CD14-positive monocyte (primary cell): Measurements from ENCODE around the gene NTN5. TPM values are rescaled to one million over a fixed set of nuclear protein-coding genes. Genes with fewer than 3 reads are reported as not detected.

ENCODE experiments used
- DNase-seq, 3 donors: peaks; one replicate each; pipeline ENCODE4 v3.0.0-alpha.2; 2011 to 2022
- H2AFZ ChIP-seq: 2 replicates; pipeline ENCODE4 v1.6.0; 2012; ENCODE audit warnings: mild to moderate bottlenecking, low read depth, low read length, inconsistent platforms; ENCODE audit not compliant: insufficient read depth, poor library complexity, severe bottlenecking
- H3K27ac ChIP-seq, 2 donors: 1 replicate in 1 of 2; 2 replicates in 1 of 2; pipeline ENCODE4 v1.5.1; 2012 to 2013; ENCODE audit warnings: low read length in 2 of 2, control low read depth in 1 of 2, inconsistent platforms in 1 of 2, low read depth in 1 of 2, mild to moderate bottlenecking in 1 of 2
- H3K27me3 ChIP-seq, 2 donors: one replicate each; pipeline versions ENCODE4 v1.6.0 to v1.6.1; 2011 to 2013; ENCODE audit warnings: low read length in 2 of 2; ENCODE audit not compliant: control insufficient read depth in 2 of 2, insufficient read depth in 2 of 2
- H3K36me3 ChIP-seq, 2 donors: replicated peaks in 1 of 2; 1 replicate in 1 of 2; 2 replicates in 1 of 2; pipeline versions ENCODE4 v1.5.1 to v1.6.1; 2012 to 2013; ENCODE audit warnings: low read length in 2 of 2, control low read depth in 1 of 2, inconsistent platforms in 1 of 2, mild to moderate bottlenecking in 1 of 2; ENCODE audit not compliant: insufficient read depth in 2 of 2, control insufficient read depth in 1 of 2
- H3K4me1 ChIP-seq, 2 donors: 1 replicate in 1 of 2; 2 replicates in 1 of 2; pipeline versions ENCODE4 v1.5.1 to v1.6.1; 2012 to 2013; ENCODE audit warnings: low read length in 2 of 2, control low read depth in 1 of 2, inconsistent platforms in 1 of 2, mild to moderate bottlenecking in 1 of 2, moderate library complexity in 1 of 2; ENCODE audit not compliant: insufficient read depth in 2 of 2, control insufficient read depth in 1 of 2
- H3K4me2 ChIP-seq: replicated peaks from 2 replicates; pipeline ENCODE3; 2012; ENCODE audit warnings: low read length, moderate library complexity, mild to moderate bottlenecking; ENCODE audit not compliant: poor library complexity, severe bottlenecking; ENCODE audit errors: extremely low read depth
- H3K4me3 ChIP-seq, 3 experiments: fragments of 200-600 bp in 1 of 3; sonication (generic) in 1 of 3; replicated peaks in 1 of 3; 1 replicate in 2 of 3; 2 replicates in 1 of 3; pipeline ENCODE4 v1.5.1; 2011 to 2013; ENCODE audit warnings: low read length in 3 of 3, mild to moderate bottlenecking in 3 of 3, control low read depth in 2 of 3, low read depth in 2 of 3, inconsistent platforms in 1 of 3, moderate library complexity in 1 of 3
- H3K79me2 ChIP-seq: 2 replicates; pipeline ENCODE4 v1.6.0; 2012; ENCODE audit warnings: mild to moderate bottlenecking, control low read depth, inconsistent platforms, low read length, moderate library complexity; ENCODE audit not compliant: insufficient read depth
- H3K9ac ChIP-seq: 2 replicates; pipeline ENCODE4 v1.6.0; 2017; ENCODE audit warnings: low read length, mild to moderate bottlenecking; ENCODE audit not compliant: insufficient read depth, poor library complexity, severe bottlenecking
- H3K9me3 ChIP-seq, 2 donors: replicated peaks in 1 of 2; 1 replicate in 1 of 2; 2 replicates in 1 of 2; pipeline versions ENCODE4 v1.5.1 to v1.6.1; 2012 to 2013; ENCODE audit warnings: low read length in 2 of 2, control low read depth in 1 of 2; ENCODE audit not compliant: control insufficient read depth in 1 of 2, insufficient read depth in 1 of 2
- H4K20me1 ChIP-seq: 2 replicates; pipeline ENCODE4 v1.6.0; 2012; ENCODE audit warnings: mild to moderate bottlenecking, low read length, control low read depth, moderate library complexity; ENCODE audit not compliant: insufficient read depth
- H3K27ac Mint-ChIP-seq, 7 donors: one replicate each; pipeline ENCODE4 v1.8.0; 2020; ENCODE audit warnings: mild to moderate bottlenecking in 7 of 7, mixed read lengths in 7 of 7, moderate library complexity in 6 of 7, inconsistent platforms in 2 of 7
- H3K27me3 Mint-ChIP-seq, 3 donors: one replicate each; pipeline ENCODE4 v1.8.0; 2021 to 2022; ENCODE audit warnings: low read depth in 3 of 3, mild to moderate bottlenecking in 3 of 3, mixed read lengths in 3 of 3, moderate library complexity in 3 of 3, inconsistent platforms in 1 of 3
- H3K36me3 Mint-ChIP-seq, 2 donors: one replicate each; pipeline ENCODE4 v1.8.0; 2020; ENCODE audit warnings: mixed read lengths in 2 of 2, inconsistent platforms in 1 of 2, mild to moderate bottlenecking in 1 of 2
- H3K4me1 Mint-ChIP-seq: one replicate; pipeline ENCODE4 v1.8.0; 2020; ENCODE audit warnings: mild to moderate bottlenecking, mixed read lengths
- H3K4me3 Mint-ChIP-seq, 2 donors: one replicate each; pipeline ENCODE4 v1.8.0; 2020; ENCODE audit warnings: mild to moderate bottlenecking in 2 of 2, mixed read lengths in 2 of 2, moderate library complexity in 1 of 2
- H3K9me3 Mint-ChIP-seq, 7 donors: one replicate each; pipeline ENCODE4 v1.8.0; 2020 to 2022; ENCODE audit warnings: mixed read lengths in 7 of 7, mild to moderate bottlenecking in 6 of 7, moderate library complexity in 6 of 7, inconsistent platforms in 2 of 7
- CTCF ChIP-seq: fragments of 200-600 bp; IDR thresholded peaks from one replicate; pipeline ENCODE4 v1.8.0; 2022; ENCODE audit warnings: antibody characterized with exemption, mild to moderate bottlenecking
- WGBS: methylation state at CpG from one replicate; pipeline ENCODE4 v1.1.5; 2013; ENCODE audit warnings: missing lambda C conversion rate; ENCODE audit not compliant: insufficient coverage; 5-methylcytosine and 5-hydroxymethylcytosine counted together
- intact Hi-C, 2 donors: fragments of 100-400 bp; cut with micrococcal nuclease; formaldehyde crosslinking; loops; one replicate each; pipeline versions ENCODE4 v1.15.0 to v1.15.1; 2023
- polyA plus RNA-seq, 3 donors: library from polyadenylated mRNA; depleted of rRNA in 1 of 3; unstranded in 2 of 3; stranded (reverse) in 1 of 3; fragments of 300-500 nt in 2 of 3; fragments of >200 nt in 1 of 3; fragmentation: Illumina TruSeq in 2 of 3; gene quantifications; 1 replicate in 2 of 3; 2 replicates in 1 of 3; pipeline ENCODE4 v1.2.3, GENCODE V29; 2012 to 2021

Gene NTN5
- polyA plus RNA-seq, 3 donors, result 0.44 TPM; not detected in 2

- peak within 1 kb of the TSS; percentile 93 to 99 (median 96) for H3K4me3 ChIP-seq
- no peaks in the 10 kb centered on the region for H3K27me3 Mint-ChIP-seq
- peaks cover 54% of the 10 kb centered on the region for H3K79me2 ChIP-seq
- peak within 1 kb of the TSS; percentile 96 for H3K4me2 ChIP-seq
- H3K4me3 Mint-ChIP-seq, result peak within 1 kb of the TSS; percentile 94 to 97
- no peaks in the 10 kb centered on the region for H3K9me3 ChIP-seq
- TF ChIP-seq CTCF, result no peak
- H2AFZ ChIP-seq, result peak within 1 kb of the TSS; percentile 86
- peaks cover 0 to 3% (median 0%) of the 10 kb centered on the region in 7 donors for H3K9me3 Mint-ChIP-seq
- intact Hi-C loops, result loop anchor here (2.0 kb wide), 1 partner anchor 16 kb away; no protein-coding TSS in a partner anchor
- peaks cover 30 to 31% of the 10 kb centered on the region in 2 donors for H3K36me3 ChIP-seq
- H3K27ac ChIP-seq, result peak within 1 kb of the TSS; percentile 82 to 93
- H3K27me3 ChIP-seq, result no peaks in the 10 kb centered on the region
- peak within 1 kb of the TSS; percentile 93 for H3K9ac ChIP-seq
- H4K20me1 ChIP-seq, result peaks cover 41% of the 10 kb centered on the region
- H3K36me3 Mint-ChIP-seq, result peaks cover 27 to 36% of the 10 kb centered on the region in 2 donors
- peak within 1 kb of the TSS; percentile 95 to 99 (median 98) for H3K27ac Mint-ChIP-seq
- peaks cover 57% of the 10 kb centered on the region for H3K4me1 Mint-ChIP-seq
- DNase-seq, result peak; percentile 97 to 99 (median 98)
- WGBS, result under 1% methylated on average over 69 of the region's 69 CpGs
- peaks cover 63 to 70% of the 10 kb centered on the region in 2 donors for H3K4me1 ChIP-seq
These were observed 53.7 kb downstream of the NTN5 start, which contains the start of the genes RPL18 and SPHK2 for GRCh38 chr19:48618916-48619691. Gene RPL18 (minus strand): TSS chr19:48619178. CDS start chr19:48619143, 35 bp downstream. Gene SPHK2 (plus strand): TSS chr19:48619506. CDS start chr19:48620515, 1,009 bp downstream.

- Histone ChIP-seq H4K20me1 (peaks cover 41% of the 10 kb centered on the region), H3K36me3 (peaks cover 30 to 31% of the 10 kb centered on the region in 2 donors), H3K4me3 (peak overlapping the region; percentile 93 to 99 (median 96)), H3K4me2 (peak overlapping the region; percentile 96), H3K9me3 (no peaks in the 10 kb centered on the region), H3K27me3 (no peaks in the 10 kb centered on the region), H3K27ac (peak overlapping the region; percentile 82 to 93), H3K79me2 (peaks cover 49% of the 10 kb centered on the region), H3K9ac (peak overlapping the region; percentile 93), H2AFZ (peak overlapping the region; percentile 86), H3K4me1 (peaks cover 58 to 63% of the 10 kb centered on the region in 2 donors)
- peaks cover 0 to 2% (median 0%) of the 10 kb centered on the region in 3 donors for H3K27me3 Mint-ChIP-seq
- peaks cover 51% of the 10 kb centered on the region for H3K4me1 Mint-ChIP-seq
- WGBS, result 2% methylated on average over 18 of the region's 18 CpGs
- no peak for TF ChIP-seq CTCF
- H3K27ac Mint-ChIP-seq, result peak overlapping the region; percentile 95 to 99 (median 98)
- H3K36me3 Mint-ChIP-seq, result peaks cover 29 to 33% of the 10 kb centered on the region in 2 donors
- intact Hi-C loops, result loop anchor here (2.0 kb wide), 1 partner anchor 16 kb away; no protein-coding TSS in a partner anchor
- H3K9me3 Mint-ChIP-seq, result peaks cover 0 to 3% (median 0%) of the 10 kb centered on the region in 7 donors
- no peak for DNase-seq
- H3K4me3 Mint-ChIP-seq, result peak overlapping the region; percentile 94 to 97
These were observed 54.4 kb downstream of the NTN5 start for GRCh38 chr19:48618278-48618915.
